Stimulated activated naive B cell treated with anti-CD40 and anti-IgM and Interleukin-4, amounts not matched to agents 10 μg/mL and 1 μg/mL and 100 μg/mL, for 72 hours (primary cell): Measurements from ENCODE around the gene KCTD5.

Experiments used
- ATAC-seq, 2 donors: fragments of 150-1000 bp; cut with Tn5 transposase; replicated peaks; 2 replicates each; pipeline ENCODE4 v1.10.0; 2021; ENCODE audit warnings: moderate library complexity in 1 of 2
- DNase-seq: peaks from one replicate; pipeline ENCODE4 v3.0.0; 2021
- H3K27ac Mint-ChIP-seq: one replicate; pipeline ENCODE4 v1.8.0; 2022; ENCODE audit warnings: mild to moderate bottlenecking, mixed read lengths
- H3K27me3 Mint-ChIP-seq, 2 donors: one replicate each; pipeline ENCODE4 v1.8.0; 2022; ENCODE audit warnings: mixed read lengths in 2 of 2
- H3K36me3 Mint-ChIP-seq, 2 donors: one replicate each; pipeline ENCODE4 v1.8.0; 2022; ENCODE audit warnings: mixed read lengths in 2 of 2, mild to moderate bottlenecking in 1 of 2
- H3K4me1 Mint-ChIP-seq, 2 donors: one replicate each; pipeline ENCODE4 v1.8.0; 2022; ENCODE audit warnings: mixed read lengths in 2 of 2, mild to moderate bottlenecking in 1 of 2
- H3K4me3 Mint-ChIP-seq, 2 donors: one replicate each; pipeline ENCODE4 v1.8.0; 2022; ENCODE audit warnings: mild to moderate bottlenecking in 2 of 2, mixed read lengths in 2 of 2, moderate library complexity in 1 of 2
- H3K9me3 Mint-ChIP-seq, 2 donors: one replicate each; pipeline ENCODE4 v1.8.0; 2022; ENCODE audit warnings: mixed read lengths in 2 of 2, mild to moderate bottlenecking in 1 of 2

KCTD5 gene

GRCh38 chr16:2744711-2745110 lies 62.4 kb downstream of the KCTD5 start:
- ATAC-seq (no peak), DNase-seq (no peak)
- Mint-ChIP-seq H3K27ac (no peak overlapping the region), H3K4me3 (no peak overlapping the region), H3K36me3 (peaks cover 3 to 7% of the 10 kb centered on the region in 2 donors), H3K27me3 (peaks cover 0 to 9% of the 10 kb centered on the region in 2 donors), H3K4me1 (peaks cover 0 to 3% of the 10 kb centered on the region in 2 donors), H3K9me3 (no peaks in the 10 kb centered on the region)

GRCh38 chr16:2745116-2745890 lies 63.0 kb downstream of the KCTD5 start:
- no peaks in the 10 kb centered on the region for H3K9me3 Mint-ChIP-seq
- ATAC-seq (no peak), DNase-seq (no peak)
- H3K4me3 Mint-ChIP-seq = no peak overlapping the region
- peaks cover 8 to 13% of the 10 kb centered on the region in 2 donors for H3K36me3 Mint-ChIP-seq
- peaks cover 0 to 8% of the 10 kb centered on the region in 2 donors for H3K27me3 Mint-ChIP-seq
- H3K27ac Mint-ChIP-seq = no peak overlapping the region
- peaks cover 0 to 2% of the 10 kb centered on the region in 2 donors for H3K4me1 Mint-ChIP-seq

GRCh38 chr16:2745961-2746360 lies 63.6 kb downstream of the KCTD5 start:
- DNase-seq = no peak
- Mint-ChIP-seq H3K9me3 (no peaks in the 10 kb centered on the region), H3K36me3 (peaks cover 8 to 16% of the 10 kb centered on the region in 2 donors), H3K4me1 (peaks cover 0 to under 1% of the 10 kb centered on the region in 2 donors), H3K27ac (no peak overlapping the region), H3K4me3 (no peak overlapping the region), H3K27me3 (peaks cover 0 to 1% of the 10 kb centered on the region in 2 donors)
- ATAC-seq = no peak

- Mint-ChIP-seq H3K27ac (no peak overlapping the region), H3K4me3 (no peak overlapping the region), H3K4me1 (peaks cover 8 to 15% of the 10 kb centered on the region in 2 donors), H3K36me3 (peaks cover 22 to 31% of the 10 kb centered on the region in 2 donors), H3K9me3 (peaks cover 0 to 4% of the 10 kb centered on the region in 2 donors), H3K27me3 (no peaks in the 10 kb centered on the region)
- DNase-seq = no peak
- no peak for ATAC-seq
These were observed 66.6 kb downstream of the KCTD5 start for GRCh38 chr16:2748757-2749455.

GRCh38 chr16:2749476-2749875 lies 67.2 kb downstream of the KCTD5 start:
- no peak for DNase-seq
- Mint-ChIP-seq H3K27ac (peak overlapping the region; percentile 47), H3K27me3 (no peaks in the 10 kb centered on the region), H3K9me3 (peaks cover 0 to 4% of the 10 kb centered on the region in 2 donors), H3K4me1 (peaks cover 11 to 21% of the 10 kb centered on the region in 2 donors), H3K36me3 (peaks cover 28 to 37% of the 10 kb centered on the region in 2 donors), H3K4me3 (no peak overlapping the region)
- ATAC-seq = no peak

- Mint-ChIP-seq H3K9me3 (peaks cover 0 to 4% of the 10 kb centered on the region in 2 donors), H3K27ac (no peak overlapping the region), H3K36me3 (peaks cover 32 to 41% of the 10 kb centered on the region in 2 donors), H3K4me3 (peak overlapping the region in 1 of 2 donors; percentile 56), H3K4me1 (peaks cover 15 to 25% of the 10 kb centered on the region in 2 donors), H3K27me3 (no peaks in the 10 kb centered on the region)
- ATAC-seq (no peak), DNase-seq (no peak)
These were observed 67.6 kb downstream of the KCTD5 start for GRCh38 chr16:2749936-2750335.

- ATAC-seq (no peak), DNase-seq (no peak)
- Mint-ChIP-seq H3K27ac (peak overlapping the region; percentile 100), H3K9me3 (peaks cover 0 to 4% of the 10 kb centered on the region in 2 donors), H3K4me3 (peak overlapping the region; percentile 86 to 98), H3K36me3 (peaks cover 45 to 57% of the 10 kb centered on the region in 2 donors), H3K27me3 (no peaks in the 10 kb centered on the region), H3K4me1 (peaks cover 31 to 42% of the 10 kb centered on the region in 2 donors)
These were observed 69.3 kb downstream of the KCTD5 start for GRCh38 chr16:2751577-2752034.

GRCh38 chr16:2752035-2752849 lies 69.9 kb downstream of the KCTD5 start, which contains the start of gene SRRM2:
SRRM2 (plus strand) TSS chr16:2752638; CDS start chr16:2756365, 3,727 bp downstream.
- peaks cover 51 to 63% of the 10 kb centered on the region in 2 donors for H3K36me3 Mint-ChIP-seq
- peaks cover 34 to 49% of the 10 kb centered on the region in 2 donors for H3K4me1 Mint-ChIP-seq
- peak; percentile 90 to 93 for ATAC-seq
- peak; percentile 93 for DNase-seq
- H3K27me3 Mint-ChIP-seq = no peaks in the 10 kb centered on the region
- peak within 1 kb of the TSS; percentile 86 to 98 for H3K4me3 Mint-ChIP-seq
- peaks cover 0 to 4% of the 10 kb centered on the region in 2 donors for H3K9me3 Mint-ChIP-seq
- H3K27ac Mint-ChIP-seq = peak within 1 kb of the TSS; percentile 100

GRCh38 chr16:2752850-2753732 lies 70.8 kb downstream of the KCTD5 start:
- H3K4me3 Mint-ChIP-seq = peak overlapping the region; percentile 86 to 98
- H3K36me3 Mint-ChIP-seq = peaks cover 58 to 72% of the 10 kb centered on the region in 2 donors
- no peaks in the 10 kb centered on the region for H3K27me3 Mint-ChIP-seq
- H3K27ac Mint-ChIP-seq = peak overlapping the region; percentile 100
- H3K9me3 Mint-ChIP-seq = peaks cover 0 to 4% of the 10 kb centered on the region in 2 donors
- ATAC-seq (peak; percentile 55 to 59), DNase-seq (no peak)
- peaks cover 38 to 57% of the 10 kb centered on the region in 2 donors for H3K4me1 Mint-ChIP-seq

- peak overlapping the region; percentile 95 for H3K27ac Mint-ChIP-seq
- no peaks in the 10 kb centered on the region for H3K27me3 Mint-ChIP-seq
- no peak for DNase-seq
- H3K9me3 Mint-ChIP-seq = peaks cover 0 to 4% of the 10 kb centered on the region in 2 donors
- H3K36me3 Mint-ChIP-seq = peaks cover 63 to 78% of the 10 kb centered on the region in 2 donors
- peak overlapping the region; percentile 86 to 98 for H3K4me3 Mint-ChIP-seq
- no peak for ATAC-seq
- H3K4me1 Mint-ChIP-seq = peaks cover 38 to 63% of the 10 kb centered on the region in 2 donors
These were observed 71.4 kb downstream of the KCTD5 start for GRCh38 chr16:2753733-2754020.

- H3K4me3 Mint-ChIP-seq = peak overlapping the region; percentile 86 to 98
- H3K27ac Mint-ChIP-seq = peak overlapping the region; percentile 95
- H3K36me3 Mint-ChIP-seq = peaks cover 67 to 80% of the 10 kb centered on the region in 2 donors
- peaks cover 0 to 4% of the 10 kb centered on the region in 2 donors for H3K9me3 Mint-ChIP-seq
- H3K4me1 Mint-ChIP-seq = peaks cover 41 to 78% of the 10 kb centered on the region in 2 donors
- H3K27me3 Mint-ChIP-seq = no peaks in the 10 kb centered on the region
- DNase-seq (no peak), ATAC-seq (no peak)
These were observed 72.8 kb downstream of the KCTD5 start for GRCh38 chr16:2755158-2755557.

- DNase-seq (no peak), ATAC-seq (no peak)
- peak overlapping the region; percentile 0 to 5 for H3K4me3 Mint-ChIP-seq
- H3K27me3 Mint-ChIP-seq = no peaks in the 10 kb centered on the region
- H3K4me1 Mint-ChIP-seq = peaks cover 42 to 83% of the 10 kb centered on the region in 2 donors
- peaks cover 0 to under 1% of the 10 kb centered on the region in 2 donors for H3K9me3 Mint-ChIP-seq
- peak overlapping the region; percentile 49 for H3K27ac Mint-ChIP-seq
- peaks cover 74 to 84% of the 10 kb centered on the region in 2 donors for H3K36me3 Mint-ChIP-seq
These were observed 74.1 kb downstream of the KCTD5 start for GRCh38 chr16:2756288-2757015.
